ENCODE measurements around the gene LHPP.

The LHPP gene

DNA sequence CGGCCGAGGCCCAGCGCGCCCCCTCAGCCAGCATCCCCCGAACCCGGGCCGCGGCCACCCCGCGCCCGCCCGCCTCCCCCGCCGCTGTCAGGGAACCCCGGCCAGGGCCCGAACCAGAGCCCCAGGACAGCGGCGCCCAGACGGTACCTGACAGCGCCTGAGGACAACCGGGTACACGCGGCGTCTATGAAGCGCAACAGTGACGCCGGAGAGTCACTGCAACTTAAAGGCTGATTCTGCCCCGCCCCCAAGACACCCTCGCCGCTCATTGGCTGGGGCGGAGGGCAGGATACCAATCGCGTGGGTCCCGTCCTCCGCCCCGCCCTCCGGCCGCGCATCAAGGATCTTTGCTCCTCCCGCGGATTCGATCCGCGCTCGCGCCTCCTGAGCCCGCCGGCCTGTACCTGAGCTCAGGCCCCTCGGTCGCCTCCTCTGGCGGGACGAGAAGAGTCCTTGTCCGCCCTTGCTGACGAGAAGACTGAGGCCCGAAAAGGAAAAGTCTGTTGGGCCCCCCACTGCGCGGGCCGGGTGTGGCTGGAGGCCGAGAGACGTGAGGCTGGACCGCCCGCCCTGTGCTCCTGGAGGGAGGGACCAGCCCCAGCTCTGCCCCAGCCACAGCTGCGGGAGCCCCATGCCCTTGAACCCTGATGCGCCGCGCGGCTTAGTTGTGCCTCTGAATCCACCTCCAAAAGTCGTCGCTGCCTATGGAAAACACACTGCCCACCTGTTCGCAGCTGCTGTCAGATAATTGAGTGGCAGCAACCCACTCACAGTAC, 42.7 kb upstream of the LHPP start, which contains the start of gene OAT:
Gene OAT, minus strand, starts transcription at position 198 of the 776 bp plus-strand sequence. CDS start 6,752 bp downstream, outside the sequence.
- no peaks in the 10 kb centered on the region for H3K27me3 ChIP-seq (replicated peaks)
- H3K27ac ChIP-seq, result peak within 1 kb of the TSS; percentile 90
- H3K36me3 ChIP-seq (replicated peaks), result no peaks in the 10 kb centered on the region
- H3K4me3 ChIP-seq (ENCODE audit: low read depth, low read length), result peak within 1 kb of the TSS; percentile 74
- in situ Hi-C loops (cut with HindIII; ENCODE audit: low pct_ligation_motif_present, low sequenced_read_pairs), result no loop called here
- peak; percentile 36 for TF ChIP-seq CTCF (IDR thresholded peaks at IDR 0.05; ENCODE audit: low read depth, low read length, missing control alignments)
- DNase-seq, result peak; percentile 93

DNA sequence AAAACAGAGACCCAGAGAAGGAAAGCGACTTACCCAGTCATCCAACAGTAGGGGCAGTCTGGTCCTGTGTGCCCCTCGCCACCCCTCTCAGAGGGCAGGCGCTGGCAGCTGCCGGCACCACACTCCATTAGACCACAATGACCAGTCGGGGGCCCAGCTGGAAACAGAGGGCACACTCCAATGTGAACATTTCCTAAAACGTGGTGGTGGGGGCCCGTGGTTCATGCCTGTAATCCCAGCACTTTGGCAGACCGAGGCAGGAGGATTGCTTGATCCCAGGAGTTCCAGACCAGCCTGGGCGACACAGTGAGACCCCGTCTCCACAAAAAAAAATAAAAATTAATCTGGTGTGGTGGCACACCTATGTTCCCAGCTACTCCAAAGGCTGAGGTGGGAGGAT, 42.0 kb upstream of the LHPP start:
- in situ Hi-C loops (cut with HindIII; ENCODE audit: low pct_ligation_motif_present, low sequenced_read_pairs), result no loop called here
- Histone ChIP-seq H3K27ac (no peak overlapping the region), H3K4me3 (ENCODE audit: low read depth, low read length) (no peak overlapping the region), H3K27me3 (replicated peaks) (no peaks in the 10 kb centered on the region), H3K36me3 (replicated peaks) (no peaks in the 10 kb centered on the region)
- no peak for TF ChIP-seq CTCF (IDR thresholded peaks at IDR 0.05; ENCODE audit: low read depth, low read length, missing control alignments)
- DNase-seq, result no peak

DNA sequence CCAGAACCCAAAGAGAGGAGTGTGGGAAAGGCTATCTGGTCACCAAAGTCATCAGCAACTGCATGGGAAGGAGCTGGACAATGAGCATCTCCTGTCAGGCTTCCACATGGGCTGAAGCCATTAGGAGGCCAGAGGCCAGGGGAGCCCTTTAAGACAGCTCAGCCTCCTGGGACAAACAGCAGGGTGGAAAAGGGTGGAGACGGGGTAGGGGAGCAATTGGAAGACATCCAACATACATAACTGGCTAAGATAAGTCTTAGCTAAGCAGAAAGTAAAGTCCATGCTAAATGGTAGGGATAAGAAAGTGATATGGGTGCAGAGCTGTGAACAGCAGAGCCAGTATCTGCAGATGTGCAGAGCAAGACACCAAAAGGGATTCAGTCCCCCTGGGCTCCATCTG, 41.4 kb upstream of the LHPP start:
- TF ChIP-seq CTCF (IDR thresholded peaks at IDR 0.05; ENCODE audit: low read depth, low read length, missing control alignments), result no peak
- no peaks in the 10 kb centered on the region for H3K36me3 ChIP-seq (replicated peaks)
- no peak overlapping the region for H3K27ac ChIP-seq
- in situ Hi-C loops (cut with HindIII; ENCODE audit: low pct_ligation_motif_present, low sequenced_read_pairs), result no loop called here
- no peaks in the 10 kb centered on the region for H3K27me3 ChIP-seq (replicated peaks)
- H3K4me3 ChIP-seq (ENCODE audit: low read depth, low read length), result no peak overlapping the region
- DNase-seq, result no peak

DNA sequence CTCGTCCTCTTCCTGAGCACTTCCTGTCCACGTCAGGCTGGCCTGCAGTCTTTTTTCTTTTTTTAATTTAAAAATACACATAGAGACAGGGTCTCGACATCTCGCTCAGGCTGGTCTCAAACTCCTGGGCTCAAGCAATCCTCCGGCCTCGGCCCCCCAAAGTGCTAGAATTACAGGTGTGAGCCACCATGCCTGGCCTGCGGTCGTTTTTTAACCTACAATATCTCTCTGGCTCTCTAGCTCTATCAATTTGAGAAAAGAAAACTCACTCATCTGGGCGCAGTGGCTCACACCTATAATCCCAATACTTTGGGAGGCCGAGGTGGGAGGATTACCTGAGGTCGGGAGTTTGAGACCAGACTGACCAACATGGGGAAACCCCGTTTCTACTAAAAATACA, 38.9 kb upstream of the LHPP start:
- no peak for DNase-seq
- in situ Hi-C loops (cut with HindIII; ENCODE audit: low pct_ligation_motif_present, low sequenced_read_pairs), result no loop called here
- H3K4me3 ChIP-seq (ENCODE audit: low read depth, low read length), result no peak overlapping the region
- no peaks in the 10 kb centered on the region for H3K36me3 ChIP-seq (replicated peaks)
- H3K27me3 ChIP-seq (replicated peaks), result no peaks in the 10 kb centered on the region
- H3K27ac ChIP-seq, result no peak overlapping the region
- TF ChIP-seq CTCF (IDR thresholded peaks at IDR 0.05; ENCODE audit: low read depth, low read length, missing control alignments), result no peak

DNA sequence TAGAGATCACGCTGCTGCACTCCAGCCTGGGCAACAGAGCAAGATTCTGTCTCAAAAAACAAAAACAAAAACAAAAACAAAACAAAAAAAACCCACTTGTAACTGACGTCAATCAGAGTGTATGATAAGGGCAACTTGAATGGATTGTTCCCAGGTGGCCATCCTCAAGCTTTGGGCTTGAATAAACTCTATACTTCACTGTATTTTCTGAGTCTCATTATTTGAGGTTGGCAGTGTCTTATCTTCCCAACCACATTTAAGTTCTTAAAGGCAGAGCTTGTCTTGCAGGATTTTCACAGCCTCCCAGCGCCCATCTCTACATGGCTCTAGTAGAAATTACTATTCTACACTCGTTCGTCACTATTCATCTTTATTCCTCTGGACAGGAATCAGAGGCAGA, 37.8 kb upstream of the LHPP start:
- in situ Hi-C loops (cut with HindIII; ENCODE audit: low pct_ligation_motif_present, low sequenced_read_pairs), result no loop called here
- Histone ChIP-seq H3K4me3 (ENCODE audit: low read depth, low read length) (no peak overlapping the region), H3K27ac (no peak overlapping the region), H3K36me3 (replicated peaks) (no peaks in the 10 kb centered on the region), H3K27me3 (replicated peaks) (peaks cover 2% of the 10 kb centered on the region)
- no peak for DNase-seq
- TF ChIP-seq CTCF (IDR thresholded peaks at IDR 0.05; ENCODE audit: low read depth, low read length, missing control alignments), result no peak
